ENCODE data around the gene DLEC1. TPM values are rescaled to one million over a fixed set of nuclear protein-coding genes. Genes with fewer than 3 reads are reported as not detected.
A peak's percentile ranks its signal among the peaks of the same experiment; 100 is the strongest.

DLEC1 gene
- total and polyA plus RNA-seq, 9 of the 15 experiments (the other 6 are each of a cell fraction or from before 2014, with no cell fraction given), result 0.07 to 0.08 TPM; not detected in 7

DNA sequence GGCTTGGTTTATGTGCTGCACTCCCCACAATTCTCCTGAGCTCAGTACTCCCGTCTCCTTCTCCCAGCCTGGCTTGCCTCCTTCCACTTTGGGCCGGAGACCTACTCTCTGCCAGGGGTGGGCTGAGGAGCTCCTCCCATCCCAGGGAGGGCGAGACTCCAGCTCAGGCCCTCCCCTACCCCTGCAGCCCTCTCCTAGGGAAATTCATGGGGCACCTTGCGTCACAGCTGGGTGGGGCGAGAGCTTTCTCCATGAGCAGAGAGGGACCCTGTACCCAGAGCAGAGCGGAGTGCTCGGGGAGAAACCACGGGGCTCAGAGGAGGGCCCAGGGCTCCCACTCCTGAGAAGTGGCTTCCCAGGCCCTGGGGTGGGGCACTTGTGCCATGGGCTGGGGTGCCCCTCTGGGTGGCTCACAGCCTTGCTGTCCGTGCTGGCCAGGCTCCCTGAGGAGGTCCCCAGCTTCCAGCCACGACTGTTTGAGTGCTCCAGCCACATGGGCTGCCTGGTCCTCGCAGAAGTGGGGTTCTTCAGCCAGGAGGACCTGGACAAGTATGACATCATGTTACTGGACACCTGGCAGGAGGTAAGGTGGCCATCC, 35.1 kb upstream of the DLEC1 start (continued):
- no peak for TF ChIP-seq CEBPZ (IDR thresholded peaks at IDR 0.05; ENCODE audit: borderline replicate concordance, low read depth, low read length)
- no peak for TF ChIP-seq SAP30 (IDR thresholded peaks at IDR 0.05; ENCODE audit: borderline replicate concordance, insufficient read depth, low read depth, low read length, poor library complexity, severe bottlenecking)
- TF ChIP-seq, protein P1, sequence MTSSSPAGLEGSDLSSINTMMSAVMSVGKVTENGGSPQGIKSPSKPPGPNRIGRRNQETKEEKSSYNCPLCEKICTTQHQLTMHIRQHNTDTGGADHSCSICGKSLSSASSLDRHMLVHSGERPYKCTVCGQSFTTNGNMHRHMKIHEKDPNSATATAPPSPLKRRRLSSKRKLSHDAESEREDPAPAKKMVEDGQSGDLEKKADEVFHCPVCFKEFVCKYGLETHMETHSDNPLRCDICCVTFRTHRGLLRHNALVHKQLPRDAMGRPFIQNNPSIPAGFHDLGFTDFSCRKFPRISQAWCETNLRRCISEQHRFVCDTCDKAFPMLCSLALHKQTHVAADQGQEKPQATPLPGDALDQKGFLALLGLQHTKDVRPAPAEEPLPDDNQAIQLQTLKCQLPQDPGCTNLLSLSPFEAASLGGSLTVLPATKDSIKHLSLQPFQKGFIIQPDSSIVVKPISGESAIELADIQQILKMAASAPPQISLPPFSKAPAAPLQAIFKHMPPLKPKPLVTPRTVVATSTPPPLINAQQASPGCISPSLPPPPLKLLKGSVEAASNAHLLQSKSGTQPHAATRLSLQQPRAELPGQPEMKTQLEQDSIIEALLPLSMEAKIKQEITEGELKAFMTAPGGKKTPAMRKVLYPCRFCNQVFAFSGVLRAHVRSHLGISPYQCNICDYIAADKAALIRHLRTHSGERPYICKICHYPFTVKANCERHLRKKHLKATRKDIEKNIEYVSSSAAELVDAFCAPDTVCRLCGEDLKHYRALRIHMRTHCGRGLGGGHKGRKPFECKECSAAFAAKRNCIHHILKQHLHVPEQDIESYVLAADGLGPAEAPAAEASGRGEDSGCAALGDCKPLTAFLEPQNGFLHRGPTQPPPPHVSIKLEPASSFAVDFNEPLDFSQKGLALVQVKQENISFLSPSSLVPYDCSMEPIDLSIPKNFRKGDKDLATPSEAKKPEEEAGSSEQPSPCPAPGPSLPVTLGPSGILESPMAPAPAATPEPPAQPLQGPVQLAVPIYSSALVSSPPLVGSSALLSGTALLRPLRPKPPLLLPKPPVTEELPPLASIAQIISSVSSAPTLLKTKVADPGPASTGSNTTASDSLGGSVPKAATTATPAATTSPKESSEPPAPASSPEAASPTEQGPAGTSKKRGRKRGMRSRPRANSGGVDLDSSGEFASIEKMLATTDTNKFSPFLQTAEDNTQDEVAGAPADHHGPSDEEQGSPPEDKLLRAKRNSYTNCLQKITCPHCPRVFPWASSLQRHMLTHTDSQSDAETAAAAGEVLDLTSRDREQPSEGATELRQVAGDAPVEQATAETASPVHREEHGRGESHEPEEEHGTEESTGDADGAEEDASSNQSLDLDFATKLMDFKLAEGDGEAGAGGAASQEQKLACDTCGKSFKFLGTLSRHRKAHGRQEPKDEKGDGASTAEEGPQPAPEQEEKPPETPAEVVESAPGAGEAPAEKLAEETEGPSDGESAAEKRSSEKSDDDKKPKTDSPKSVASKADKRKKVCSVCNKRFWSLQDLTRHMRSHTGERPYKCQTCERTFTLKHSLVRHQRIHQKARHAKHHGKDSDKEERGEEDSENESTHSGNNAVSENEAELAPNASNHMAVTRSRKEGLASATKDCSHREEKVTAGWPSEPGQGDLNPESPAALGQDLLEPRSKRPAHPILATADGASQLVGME (CRISPR knock-in tag; IDR thresholded peaks at IDR 0.05), result no peak
- TF ChIP-seq THAP7 (CRISPR knock-in tag; IDR thresholded peaks at IDR 0.05), result no peak
- no peak for TF ChIP-seq KAT2B (IDR thresholded peaks at IDR 0.05; ENCODE audit: low read depth, low read length)
- no peak for TF ChIP-seq TBP (optimal IDR thresholded peaks at IDR 0.05; ENCODE audit: low read depth, low read length)
- TF ChIP-seq ATF7 (IDR thresholded peaks at IDR 0.05), result peak; percentile 55; the same call in 1 of the 2 replicates
- no peak for TF ChIP-seq NFE2 (IDR thresholded peaks at IDR 0.05; ENCODE audit: low read depth)
- TF ChIP-seq, protein P2, sequence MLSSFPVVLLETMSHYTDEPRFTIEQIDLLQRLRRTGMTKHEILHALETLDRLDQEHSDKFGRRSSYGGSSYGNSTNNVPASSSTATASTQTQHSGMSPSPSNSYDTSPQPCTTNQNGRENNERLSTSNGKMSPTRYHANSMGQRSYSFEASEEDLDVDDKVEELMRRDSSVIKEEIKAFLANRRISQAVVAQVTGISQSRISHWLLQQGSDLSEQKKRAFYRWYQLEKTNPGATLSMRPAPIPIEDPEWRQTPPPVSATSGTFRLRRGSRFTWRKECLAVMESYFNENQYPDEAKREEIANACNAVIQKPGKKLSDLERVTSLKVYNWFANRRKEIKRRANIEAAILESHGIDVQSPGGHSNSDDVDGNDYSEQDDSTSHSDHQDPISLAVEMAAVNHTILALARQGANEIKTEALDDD (IDR thresholded peaks at IDR 0.05), result no peak
- TF ChIP-seq KDM4B (IDR thresholded peaks at IDR 0.05; ENCODE audit: borderline replicate concordance in 2 of 2, low read depth in 1 of 2), result 0 out of 4 replicates have a peak, but pooled peaks of 1 of the 2 experiments have one; percentile 40
- TF ChIP-seq NR3C1 (CRISPR knock-in tag; IDR thresholded peaks at IDR 0.05), result 0 out of 2 replicates have a peak, but pooled peaks have one; percentile 13
